SK-N-SH treated with all-trans-retinoic acid at 6 μM for 48 hours (cell line): Measurements from ENCODE around the gene BPIFB3.

ENCODE experiments used
- ATAC-seq: fragments of 200-7000 bp; cut with Tn5 transposase; 3 replicates; pipeline ENCODE4 v1.9.1; 2020; ENCODE audit warnings: mild to moderate bottlenecking, moderate library complexity
- ARNTL ChIP-seq: fragments of 450-650 bp; formaldehyde crosslinking; IDR thresholded peaks from 2 replicates; pipeline ENCODE4 v1.5.0; 2020; ENCODE audit warnings: low read depth, mild to moderate bottlenecking, moderate library complexity, borderline replicate concordance
- BACH2 ChIP-seq: fragments of 250-450 bp; sonication (Bioruptor Pico); IDR thresholded peaks from 2 replicates; pipeline ENCODE4 v1.9.0; 2021; ENCODE audit warnings: mild to moderate bottlenecking, borderline replicate concordance
- CSDC2 ChIP-seq: fragments of 250-450 bp; sonication (Bioruptor Pico); IDR thresholded peaks from 2 replicates; pipeline ENCODE4 v1.5.0; 2020; ENCODE audit warnings: mild to moderate bottlenecking, moderate library complexity
- ESRRG ChIP-seq: fragments of 250-450 bp; sonication (Bioruptor Pico); IDR thresholded peaks from 2 replicates; pipeline ENCODE4 v1.6.1; 2021; ENCODE audit warnings: mild to moderate bottlenecking
- GLIS3 ChIP-seq: fragments of 250-450 bp; sonication (Bioruptor Pico); IDR thresholded peaks from 2 replicates; pipeline ENCODE4 v1.5.0; 2020; ENCODE audit warnings: mild to moderate bottlenecking, moderate library complexity
- OSR1 ChIP-seq: fragments of 250-450 bp; sonication (Bioruptor Pico); IDR thresholded peaks from 2 replicates; pipeline ENCODE4 v1.8.0; 2022; ENCODE audit warnings: moderate library complexity, mild to moderate bottlenecking, inconsistent platforms
- PPARA ChIP-seq: fragments of 250-450 bp; sonication (Bioruptor Pico); IDR thresholded peaks from 2 replicates; pipeline ENCODE4 v1.5.0; 2020; ENCODE audit warnings: mild to moderate bottlenecking, borderline replicate concordance
- RARB ChIP-seq: fragments of 250-450 bp; sonication (Bioruptor Pico); IDR thresholded peaks from 2 replicates; pipeline ENCODE4 v1.8.0; 2021; ENCODE audit warnings: mild to moderate bottlenecking, moderate library complexity
- SNAI2 ChIP-seq: fragments of 250-450 bp; sonication (Bioruptor Pico); IDR thresholded peaks from 2 replicates; pipeline ENCODE4 v1.5.0; 2020; ENCODE audit warnings: mild to moderate bottlenecking, moderate library complexity
- TCF4 ChIP-seq: fragments of 250-450 bp; sonication (Bioruptor Pico); IDR thresholded peaks from 2 replicates; pipeline ENCODE4 v1.8.0; 2021; ENCODE audit warnings: mild to moderate bottlenecking, moderate library complexity, borderline replicate concordance
- TOX ChIP-seq: fragments of 250-450 bp; sonication (Bioruptor Pico); IDR thresholded peaks from 2 replicates; pipeline ENCODE4 v1.8.0; 2021; ENCODE audit warnings: mild to moderate bottlenecking, moderate library complexity, borderline replicate concordance
- ZFP30 ChIP-seq: fragments of 450-650 bp; formaldehyde crosslinking; IDR thresholded peaks from 2 replicates; pipeline ENCODE4 v1.5.0; 2022; ENCODE audit warnings: mild to moderate bottlenecking, moderate library complexity
- ZNF565 ChIP-seq: fragments of 450-650 bp; formaldehyde crosslinking; conservative IDR thresholded peaks from 2 replicates; pipeline ENCODE4 v1.5.0; 2020; ENCODE audit warnings: low read depth, mild to moderate bottlenecking, moderate library complexity
- ZNF70 ChIP-seq: fragments of 450-650 bp; formaldehyde crosslinking; IDR thresholded peaks from 2 replicates; pipeline ENCODE4 v1.5.0; 2020; ENCODE audit warnings: mild to moderate bottlenecking, moderate library complexity
- TF ChIP-seq, protein P1 (sequence below): fragments of 250-450 bp; sonication (Bioruptor Pico); IDR thresholded peaks from 2 replicates; pipeline ENCODE4 v1.5.1; 2021; ENCODE audit warnings: mild to moderate bottlenecking, moderate library complexity
- TF ChIP-seq, protein P2 (sequence below): fragments of 250-450 bp; sonication (Bioruptor Pico); IDR thresholded peaks from 2 replicates; pipeline ENCODE4 v1.8.0; 2021; ENCODE audit warnings: low read depth, mild to moderate bottlenecking, moderate library complexity, borderline replicate concordance
- TF ChIP-seq, protein P3 (sequence below): fragments of 250-450 bp; sonication (Bioruptor Pico); IDR thresholded peaks from 2 replicates; pipeline ENCODE4 v1.5.0; 2020; ENCODE audit warnings: mild to moderate bottlenecking, moderate library complexity
- TF ChIP-seq, protein P4 (sequence below): fragments of 250-450 bp; sonication (Bioruptor Pico); IDR thresholded peaks from 2 replicates; pipeline ENCODE4 v1.5.1; 2020; ENCODE audit warnings: low read depth, mild to moderate bottlenecking, moderate library complexity

Gene BPIFB3

DNA sequence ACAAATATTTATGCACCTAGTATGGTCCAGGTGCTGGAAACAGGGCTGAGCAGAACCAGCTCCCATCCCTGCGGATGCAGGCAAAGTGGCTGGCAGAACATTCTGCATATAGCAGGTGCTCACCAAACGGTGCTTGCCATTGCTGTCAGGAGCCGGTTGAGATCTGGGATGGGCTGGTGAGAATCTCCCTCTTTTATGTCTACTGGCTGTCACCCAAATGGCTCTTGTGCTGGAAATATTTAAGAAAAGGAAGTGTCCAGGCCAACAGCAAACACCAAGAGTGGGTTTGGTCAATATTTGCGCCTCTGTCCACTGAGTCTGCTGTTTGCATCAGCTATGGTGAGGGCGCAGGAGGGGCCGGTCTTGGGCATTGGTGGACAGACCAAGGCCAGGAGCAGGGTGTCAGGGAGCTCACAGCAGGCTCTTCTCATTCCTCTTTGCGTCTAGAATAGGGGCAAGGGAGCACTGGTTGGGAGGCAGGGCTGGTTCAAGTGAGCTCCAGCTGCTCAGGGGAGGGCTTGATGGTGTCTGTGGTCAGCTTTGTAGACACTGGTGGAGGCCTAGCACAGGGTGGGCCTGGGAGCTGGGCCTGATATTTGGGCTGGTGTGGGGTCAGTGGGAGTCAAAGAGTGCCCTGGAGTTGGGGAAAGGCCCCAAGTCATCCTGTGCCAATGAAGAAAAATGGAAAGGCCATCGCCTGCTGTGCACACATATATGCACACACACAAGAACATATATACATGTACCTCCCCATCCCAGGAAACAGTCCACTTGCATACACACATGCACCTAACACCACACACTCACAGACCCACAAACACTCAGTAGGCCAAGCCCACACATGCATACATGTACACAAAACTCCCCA, 47.6 kb upstream of the BPIFB3 start:
- ATAC-seq = no peak
- TF ChIP-seq SNAI2 = no peak
- no peak for TF ChIP-seq BACH2 (CRISPR knock-in tag)
- TF ChIP-seq PPARA (CRISPR knock-in tag) = no peak
- no peak for TF ChIP-seq CSDC2 (CRISPR knock-in tag)
- no peak for TF ChIP-seq ARNTL (CRISPR knock-in tag)
- no peak for TF ChIP-seq RARB
- no peak for TF ChIP-seq TOX
- TF ChIP-seq, protein P1, sequence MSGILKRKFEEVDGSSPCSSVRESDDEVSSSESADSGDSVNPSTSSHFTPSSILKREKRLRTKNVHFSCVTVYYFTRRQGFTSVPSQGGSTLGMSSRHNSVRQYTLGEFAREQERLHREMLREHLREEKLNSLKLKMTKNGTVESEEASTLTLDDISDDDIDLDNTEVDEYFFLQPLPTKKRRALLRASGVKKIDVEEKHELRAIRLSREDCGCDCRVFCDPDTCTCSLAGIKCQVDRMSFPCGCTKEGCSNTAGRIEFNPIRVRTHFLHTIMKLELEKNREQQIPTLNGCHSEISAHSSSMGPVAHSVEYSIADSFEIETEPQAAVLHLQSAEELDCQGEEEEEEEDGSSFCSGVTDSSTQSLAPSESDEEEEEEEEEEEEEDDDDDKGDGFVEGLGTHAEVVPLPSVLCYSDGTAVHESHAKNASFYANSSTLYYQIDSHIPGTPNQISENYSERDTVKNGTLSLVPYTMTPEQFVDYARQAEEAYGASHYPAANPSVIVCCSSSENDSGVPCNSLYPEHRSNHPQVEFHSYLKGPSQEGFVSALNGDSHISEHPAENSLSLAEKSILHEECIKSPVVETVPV (CRISPR knock-in tag) = no peak
- TF ChIP-seq, protein P2, sequence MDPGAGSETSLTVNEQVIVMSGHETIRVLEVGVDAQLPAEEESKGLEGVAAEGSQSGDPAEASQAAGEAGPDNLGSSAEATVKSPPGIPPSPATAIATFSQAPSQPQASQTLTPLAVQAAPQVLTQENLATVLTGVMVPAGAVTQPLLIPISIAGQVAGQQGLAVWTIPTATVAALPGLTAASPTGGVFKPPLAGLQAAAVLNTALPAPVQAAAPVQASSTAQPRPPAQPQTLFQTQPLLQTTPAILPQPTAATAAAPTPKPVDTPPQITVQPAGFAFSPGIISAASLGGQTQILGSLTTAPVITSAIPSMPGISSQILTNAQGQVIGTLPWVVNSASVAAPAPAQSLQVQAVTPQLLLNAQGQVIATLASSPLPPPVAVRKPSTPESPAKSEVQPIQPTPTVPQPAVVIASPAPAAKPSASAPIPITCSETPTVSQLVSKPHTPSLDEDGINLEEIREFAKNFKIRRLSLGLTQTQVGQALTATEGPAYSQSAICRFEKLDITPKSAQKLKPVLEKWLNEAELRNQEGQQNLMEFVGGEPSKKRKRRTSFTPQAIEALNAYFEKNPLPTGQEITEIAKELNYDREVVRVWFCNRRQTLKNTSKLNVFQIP = no peak
- TF ChIP-seq TCF4 (CRISPR knock-in tag) = no peak
- TF ChIP-seq, protein P3, sequence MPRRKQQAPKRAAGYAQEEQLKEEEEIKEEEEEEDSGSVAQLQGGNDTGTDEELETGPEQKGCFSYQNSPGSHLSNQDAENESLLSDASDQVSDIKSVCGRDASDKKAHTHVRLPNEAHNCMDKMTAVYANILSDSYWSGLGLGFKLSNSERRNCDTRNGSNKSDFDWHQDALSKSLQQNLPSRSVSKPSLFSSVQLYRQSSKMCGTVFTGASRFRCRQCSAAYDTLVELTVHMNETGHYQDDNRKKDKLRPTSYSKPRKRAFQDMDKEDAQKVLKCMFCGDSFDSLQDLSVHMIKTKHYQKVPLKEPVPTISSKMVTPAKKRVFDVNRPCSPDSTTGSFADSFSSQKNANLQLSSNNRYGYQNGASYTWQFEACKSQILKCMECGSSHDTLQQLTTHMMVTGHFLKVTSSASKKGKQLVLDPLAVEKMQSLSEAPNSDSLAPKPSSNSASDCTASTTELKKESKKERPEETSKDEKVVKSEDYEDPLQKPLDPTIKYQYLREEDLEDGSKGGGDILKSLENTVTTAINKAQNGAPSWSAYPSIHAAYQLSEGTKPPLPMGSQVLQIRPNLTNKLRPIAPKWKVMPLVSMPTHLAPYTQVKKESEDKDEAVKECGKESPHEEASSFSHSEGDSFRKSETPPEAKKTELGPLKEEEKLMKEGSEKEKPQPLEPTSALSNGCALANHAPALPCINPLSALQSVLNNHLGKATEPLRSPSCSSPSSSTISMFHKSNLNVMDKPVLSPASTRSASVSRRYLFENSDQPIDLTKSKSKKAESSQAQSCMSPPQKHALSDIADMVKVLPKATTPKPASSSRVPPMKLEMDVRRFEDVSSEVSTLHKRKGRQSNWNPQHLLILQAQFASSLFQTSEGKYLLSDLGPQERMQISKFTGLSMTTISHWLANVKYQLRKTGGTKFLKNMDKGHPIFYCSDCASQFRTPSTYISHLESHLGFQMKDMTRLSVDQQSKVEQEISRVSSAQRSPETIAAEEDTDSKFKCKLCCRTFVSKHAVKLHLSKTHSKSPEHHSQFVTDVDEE (CRISPR knock-in tag) = no peak
- TF ChIP-seq ZNF565 (CRISPR knock-in tag) = no peak
- TF ChIP-seq ZFP30 (CRISPR knock-in tag) = no peak

DNA sequence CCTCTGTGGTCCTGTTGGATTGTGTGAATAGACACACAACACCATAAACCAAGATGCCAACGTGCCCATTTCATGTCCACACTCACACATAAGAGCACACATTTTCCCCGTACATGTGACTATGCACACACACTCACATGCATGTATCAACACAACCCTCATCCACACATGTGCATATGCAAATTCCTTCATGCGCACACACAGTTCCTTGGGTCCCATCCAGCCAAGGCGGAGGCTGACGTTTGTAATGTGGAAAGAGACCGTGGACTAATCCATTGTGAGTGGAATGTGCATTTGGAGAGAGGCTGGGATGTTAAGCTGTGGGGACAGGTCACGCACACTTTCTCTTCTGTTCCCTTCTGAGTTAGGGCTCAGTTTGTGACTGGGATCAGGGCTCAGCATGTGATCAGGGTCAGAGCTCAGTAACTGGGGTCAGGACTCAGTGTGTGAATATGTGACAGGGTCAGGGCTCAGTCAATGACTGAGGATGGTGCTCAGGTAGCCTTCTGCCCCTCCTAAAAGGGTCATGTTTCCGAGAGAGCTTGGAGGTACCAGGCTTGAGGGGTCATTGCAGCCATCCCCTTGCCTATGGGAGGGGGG, 46.8 kb upstream of the BPIFB3 start:
- no peak for TF ChIP-seq ARNTL (CRISPR knock-in tag)
- no peak for ATAC-seq

DNA sequence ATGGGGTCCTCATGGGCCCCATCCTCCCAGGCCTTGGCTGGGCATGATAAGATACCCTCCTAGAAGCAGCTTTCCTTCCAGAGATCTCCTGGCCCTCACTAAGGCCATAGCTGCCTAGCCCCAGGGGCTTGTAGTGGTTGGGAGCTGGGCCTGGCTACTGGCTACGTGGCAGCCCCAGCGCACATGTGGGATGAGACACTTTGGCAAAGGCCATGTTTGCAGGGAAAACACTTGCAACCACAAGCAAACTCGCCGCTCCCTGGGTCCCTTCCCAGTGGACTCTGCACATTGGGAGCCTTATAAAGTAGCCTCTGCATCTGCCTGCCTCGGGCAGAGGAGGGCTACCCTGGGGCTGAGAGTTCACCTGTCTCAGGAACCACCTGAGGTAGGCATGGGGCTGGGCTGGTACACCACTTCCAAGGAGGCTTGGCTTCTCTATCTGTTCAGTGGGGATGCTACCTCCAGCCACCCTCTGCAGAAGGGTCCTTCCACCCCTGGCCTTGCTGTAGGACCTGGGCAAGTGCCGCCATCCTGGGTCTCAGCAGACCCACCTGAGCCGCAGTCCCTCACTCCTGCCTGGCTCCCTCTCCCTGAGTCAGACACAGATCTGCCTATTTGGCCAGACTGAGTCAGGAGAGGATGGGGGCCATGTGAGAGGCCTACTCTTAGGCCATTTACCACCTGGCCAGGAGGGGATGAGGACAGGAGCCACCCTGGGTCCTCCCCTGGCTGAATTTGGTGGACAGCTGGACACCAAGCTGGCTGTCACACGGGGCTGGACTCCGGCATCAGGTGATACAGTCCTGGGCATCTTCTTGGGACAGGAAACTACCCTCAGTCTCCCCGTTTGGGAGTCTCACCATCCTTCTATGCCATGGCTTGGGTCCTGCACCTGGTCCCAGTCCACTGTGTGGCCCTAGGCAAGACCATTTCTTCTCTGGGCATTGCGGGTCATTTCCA, 46.0 kb upstream of the BPIFB3 start, which contains the start of gene BPIFB2:
BPIFB2 (plus strand) TSS at position 329 of the 960 bp plus-strand sequence. CDS start 871 bp downstream, outside the sequence.
- TF ChIP-seq ESRRG (CRISPR knock-in tag) = no peak
- TF ChIP-seq, protein P4, sequence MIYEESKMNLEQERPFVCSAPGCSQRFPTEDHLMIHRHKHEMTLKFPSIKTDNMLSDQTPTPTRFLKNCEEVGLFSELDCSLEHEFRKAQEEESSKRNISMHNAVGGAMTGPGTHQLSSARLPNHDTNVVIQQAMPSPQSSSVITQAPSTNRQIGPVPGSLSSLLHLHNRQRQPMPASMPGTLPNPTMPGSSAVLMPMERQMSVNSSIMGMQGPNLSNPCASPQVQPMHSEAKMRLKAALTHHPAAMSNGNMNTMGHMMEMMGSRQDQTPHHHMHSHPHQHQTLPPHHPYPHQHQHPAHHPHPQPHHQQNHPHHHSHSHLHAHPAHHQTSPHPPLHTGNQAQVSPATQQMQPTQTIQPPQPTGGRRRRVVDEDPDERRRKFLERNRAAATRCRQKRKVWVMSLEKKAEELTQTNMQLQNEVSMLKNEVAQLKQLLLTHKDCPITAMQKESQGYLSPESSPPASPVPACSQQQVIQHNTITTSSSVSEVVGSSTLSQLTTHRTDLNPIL (CRISPR knock-in tag) = no peak
- TF ChIP-seq TOX = no peak
- no peak for TF ChIP-seq ZFP30 (CRISPR knock-in tag)
- TF ChIP-seq PPARA (CRISPR knock-in tag) = no peak

DNA sequence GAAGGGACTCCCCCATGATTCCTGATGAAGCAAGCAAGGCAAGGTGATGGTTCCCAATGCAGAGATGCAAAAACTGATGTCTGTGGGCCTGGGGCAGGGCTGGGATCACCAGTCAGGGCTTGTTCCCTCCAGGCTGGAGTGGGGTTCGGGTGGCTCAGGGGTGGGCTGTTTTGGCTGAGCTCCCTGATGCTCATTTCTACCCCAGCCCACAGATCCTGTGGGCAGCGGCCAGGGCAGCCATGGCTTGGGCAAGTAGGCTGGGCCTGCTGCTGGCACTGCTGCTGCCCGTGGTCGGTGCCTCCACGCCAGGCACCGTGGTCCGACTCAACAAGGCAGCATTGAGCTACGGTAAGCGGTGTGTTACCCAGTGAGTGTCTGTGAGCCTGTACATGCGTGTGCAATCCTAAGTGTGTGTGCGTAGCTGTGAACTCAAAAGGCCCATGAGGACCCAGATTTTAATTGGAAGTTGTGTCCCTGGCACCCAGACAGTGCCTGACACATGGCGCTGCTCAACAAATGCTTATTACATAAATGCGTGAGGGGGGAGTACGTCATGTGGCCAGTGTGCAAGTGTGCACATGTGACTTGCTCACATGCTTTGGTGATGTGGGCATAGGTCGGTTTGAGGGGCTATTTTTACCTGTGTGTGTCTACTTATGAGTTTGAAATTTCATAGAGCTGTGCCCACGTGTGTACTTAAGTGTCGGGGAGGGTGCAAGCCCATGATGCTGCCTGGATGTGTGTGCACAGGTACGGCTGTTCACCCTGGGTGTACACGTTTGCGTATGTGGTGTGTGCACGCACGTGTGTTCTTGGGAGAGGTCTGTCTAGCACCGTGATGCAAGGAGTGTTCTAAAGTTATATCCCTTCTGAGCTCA, 45.1 kb upstream of the BPIFB3 start:
- no peak for ATAC-seq
- TF ChIP-seq, protein P2 = no peak
- TF ChIP-seq ESRRG (CRISPR knock-in tag) = no peak
- no peak for TF ChIP-seq CSDC2 (CRISPR knock-in tag)
- TF ChIP-seq PPARA (CRISPR knock-in tag) = no peak
- TF ChIP-seq OSR1 (CRISPR knock-in tag) = no peak
- TF ChIP-seq RARB = no peak
- no peak for TF ChIP-seq GLIS3
- no peak for TF ChIP-seq TOX
- TF ChIP-seq ZNF565 (CRISPR knock-in tag) = no peak
- no peak for TF ChIP-seq ZNF70 (CRISPR knock-in tag)
- TF ChIP-seq, protein P1 (CRISPR knock-in tag) = no peak

More for the DNA sequence above, 46.0 kb upstream of the BPIFB3 start, which contains the start of gene BPIFB2:
- no peak for ATAC-seq
